ENCODE measurements around the gene COG6.
A peak's percentile ranks its signal among the peaks of the same experiment; 100 is the strongest.

Gene COG6
- 15.5 to 25.0 (median 21.1) reads per million in 4 donors for total RNA-seq

- peak; percentile 84 to 92 (median 89) for DNase-seq
Measured at GRCh38 chr13:39655569-39656324, at the start of gene COG6. TSS of gene COG6 (plus strand) at chr13:39655662. CDS start at chr13:39655727, 65 bp downstream.

DNA sequence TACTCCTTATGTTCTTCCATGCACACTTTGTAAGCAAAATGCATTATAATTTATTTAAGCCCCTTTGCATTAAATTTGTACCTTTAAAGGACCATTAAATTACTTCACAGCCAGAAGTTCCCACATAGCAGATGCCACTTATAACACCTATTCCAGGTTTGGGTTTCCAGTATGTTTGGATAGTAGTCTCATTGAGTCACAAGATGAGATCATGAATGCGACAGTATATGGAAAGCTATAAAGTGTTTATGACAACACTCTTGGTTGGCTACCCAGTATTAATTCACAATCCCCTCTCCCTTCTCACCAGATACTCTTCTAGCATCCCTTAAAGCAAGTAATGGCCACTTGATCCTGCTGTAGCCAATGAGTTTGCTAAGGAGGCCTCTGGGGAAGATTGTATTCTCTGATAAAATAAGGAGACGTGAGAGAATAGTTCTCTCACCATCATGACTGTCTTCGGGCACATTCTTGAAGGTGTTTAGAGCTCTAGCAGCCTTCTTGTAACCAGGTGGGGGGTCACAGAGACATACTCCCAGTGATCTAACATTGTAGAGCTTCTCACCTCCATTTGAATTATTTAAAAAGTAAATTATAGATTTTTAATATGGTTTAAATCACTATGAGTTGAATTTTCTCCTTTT lies 49.7 kb upstream of the COG6 start:
- no peak for DNase-seq

GRCh38 chr13:39607876-39608275 lies 47.6 kb upstream of the COG6 start:
- no peak for DNase-seq

DNA sequence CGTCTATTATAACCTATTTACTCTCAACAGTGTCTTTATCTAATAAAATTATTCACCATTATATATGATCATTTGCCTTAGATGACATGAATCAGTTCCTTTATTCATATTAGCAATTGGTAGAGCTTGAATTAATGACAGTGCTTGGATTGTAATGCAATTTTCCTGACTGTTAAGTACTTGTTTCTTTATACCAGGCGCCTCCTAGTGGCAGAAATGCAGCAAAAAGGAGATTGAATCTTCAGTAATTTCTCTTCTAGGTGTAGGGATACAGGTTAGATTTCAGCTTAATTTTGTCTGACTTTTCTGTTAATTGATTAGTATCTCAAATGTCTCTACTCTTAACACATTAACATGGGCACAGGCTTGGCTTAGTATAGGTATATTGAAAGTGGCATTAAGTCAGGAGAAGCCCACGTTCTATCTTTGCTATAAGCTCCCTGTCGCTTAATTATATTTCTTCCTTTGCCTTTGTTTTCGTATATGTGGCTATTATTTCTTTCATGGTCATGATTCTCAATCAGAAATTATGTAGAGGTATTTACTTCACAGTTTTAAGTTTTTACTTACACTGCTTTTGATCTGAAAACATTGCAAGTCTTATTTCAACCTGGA lies 43.3 kb upstream of the COG6 start:
- peak; percentile 16 to 57 (median 41) for DNase-seq

GRCh38 chr13:39616087-39616694 lies 39.3 kb upstream of the COG6 start:
- DNase-seq: peak in 2 of 5 donors; percentile 22 to 47

DNA sequence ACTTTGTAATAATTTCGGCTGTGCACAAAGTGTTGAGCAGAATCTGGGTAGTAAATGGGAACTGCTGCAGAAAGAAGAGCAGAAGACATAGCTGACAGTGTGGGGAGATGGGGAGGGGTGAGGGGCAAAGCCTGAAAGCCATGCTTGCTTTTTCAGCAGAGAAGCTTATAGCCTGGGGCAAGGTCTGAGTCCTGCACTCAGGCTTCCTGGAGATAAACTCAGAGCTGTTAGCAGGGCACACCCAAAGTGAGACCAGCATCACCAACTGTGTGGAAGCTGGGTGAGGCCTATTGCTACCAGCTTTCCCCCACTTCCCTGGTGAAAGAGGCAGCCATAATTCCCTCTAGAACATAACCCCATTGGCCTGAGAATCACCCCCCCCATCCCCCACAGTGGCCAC lies 36.9 kb upstream of the COG6 start:
- DNase-seq: no peak

- no peak for DNase-seq
Measured at GRCh38 chr13:39623466-39623865, 32.0 kb upstream of the COG6 start.

GRCh38 chr13:39631307-39631706 lies 24.2 kb upstream of the COG6 start:
- DNase-seq: no peak

- no peak for DNase-seq
Measured at GRCh38 chr13:39632994-39633393, 22.5 kb upstream of the COG6 start.

- no peak for DNase-seq
Measured at GRCh38 chr13:39635564-39635963, 19.9 kb upstream of the COG6 start.

DNA sequence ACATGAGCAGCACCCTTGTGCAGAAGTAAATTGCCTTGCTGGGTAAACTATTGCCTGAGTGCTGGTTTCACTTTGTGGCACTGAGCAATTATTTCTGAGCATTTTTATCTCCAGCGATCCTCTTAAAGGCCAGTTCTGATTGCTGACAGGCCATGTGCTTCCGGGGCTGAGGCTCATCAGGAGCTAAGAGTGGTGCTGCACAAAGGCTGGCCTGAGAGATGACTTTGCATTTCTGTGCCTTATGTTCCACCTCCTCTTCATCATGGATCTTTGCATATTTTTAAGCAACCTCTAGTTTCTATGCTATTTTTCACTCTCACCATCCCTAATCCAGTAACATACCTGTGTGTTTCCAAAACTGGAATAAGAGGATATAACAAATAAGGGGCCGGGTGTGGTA lies 17.6 kb upstream of the COG6 start:
- DNase-seq: no peak

GRCh38 chr13:39641645-39642044 lies 13.8 kb upstream of the COG6 start:
- DNase-seq: no peak

DNA sequence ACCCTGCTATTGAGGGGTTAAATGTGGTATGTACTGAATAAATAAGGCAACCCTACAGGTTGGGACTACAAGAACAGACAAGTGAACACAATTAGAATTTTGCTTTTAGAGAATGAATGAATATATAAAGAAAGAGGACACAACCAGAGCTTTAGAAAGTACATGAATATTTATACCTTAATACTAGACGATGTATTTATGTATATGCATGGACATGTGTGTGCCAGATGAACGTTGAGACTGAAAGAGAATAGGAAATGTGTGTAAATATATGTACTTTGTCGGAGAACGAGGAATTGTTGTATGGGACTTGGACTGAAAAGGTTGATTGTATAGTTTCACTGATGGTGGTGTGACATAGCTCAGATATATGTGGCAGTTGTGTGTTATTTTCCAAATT lies 9.3 kb upstream of the COG6 start:
- DNase-seq: no peak

GRCh38 chr13:39655041-39655568 lies 357 bp upstream of the COG6 start:
- DNase-seq: no peak

GRCh38 chr13:39656325-39656677 lies 839 bp downstream of the COG6 start:
- no peak for DNase-seq

GRCh38 chr13:39663508-39663907 lies 8.0 kb downstream of the COG6 start:
- no peak for DNase-seq

DNA sequence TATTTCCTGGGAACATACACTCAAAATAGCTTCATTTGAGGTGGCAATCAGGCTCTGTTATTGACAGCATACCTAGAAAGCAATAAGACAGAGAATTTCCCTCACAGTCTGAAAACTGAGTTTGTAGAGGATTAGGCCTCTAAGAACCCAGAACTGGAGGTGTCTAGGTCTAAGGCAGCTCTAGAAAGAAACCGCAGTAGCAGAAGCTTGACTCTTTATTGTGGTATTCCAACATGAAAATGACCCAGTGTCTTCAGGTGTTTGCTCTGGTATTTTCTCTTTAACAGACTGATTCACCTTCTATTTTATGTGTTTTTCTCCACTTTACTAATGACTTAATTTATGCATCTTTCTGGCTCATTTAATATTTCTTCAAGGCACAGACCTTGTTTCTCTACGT lies 8.5 kb downstream of the COG6 start:
- DNase-seq: no peak

- no peak for DNase-seq
Measured at GRCh38 chr13:39665763-39666162, 10.3 kb downstream of the COG6 start.

DNA sequence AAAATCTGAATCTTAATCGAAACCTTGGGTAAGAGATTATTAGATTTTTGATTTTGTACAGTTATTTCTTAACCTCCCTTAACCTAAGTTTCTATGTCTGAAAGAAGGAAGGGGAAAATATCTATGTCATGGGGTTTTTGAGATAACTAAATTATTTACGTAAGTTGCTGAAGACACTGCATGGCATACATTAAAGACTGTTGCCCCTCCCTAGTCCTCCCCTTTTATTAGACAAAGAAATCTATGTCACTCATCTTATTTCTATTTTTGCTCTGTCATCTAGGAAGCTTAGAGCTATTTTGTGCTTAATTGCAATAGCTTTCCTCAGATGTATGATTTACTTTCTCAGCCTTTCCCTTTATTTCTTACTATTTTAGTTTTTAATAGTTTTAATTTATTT lies 15.0 kb downstream of the COG6 start:
- no peak for DNase-seq

DNA sequence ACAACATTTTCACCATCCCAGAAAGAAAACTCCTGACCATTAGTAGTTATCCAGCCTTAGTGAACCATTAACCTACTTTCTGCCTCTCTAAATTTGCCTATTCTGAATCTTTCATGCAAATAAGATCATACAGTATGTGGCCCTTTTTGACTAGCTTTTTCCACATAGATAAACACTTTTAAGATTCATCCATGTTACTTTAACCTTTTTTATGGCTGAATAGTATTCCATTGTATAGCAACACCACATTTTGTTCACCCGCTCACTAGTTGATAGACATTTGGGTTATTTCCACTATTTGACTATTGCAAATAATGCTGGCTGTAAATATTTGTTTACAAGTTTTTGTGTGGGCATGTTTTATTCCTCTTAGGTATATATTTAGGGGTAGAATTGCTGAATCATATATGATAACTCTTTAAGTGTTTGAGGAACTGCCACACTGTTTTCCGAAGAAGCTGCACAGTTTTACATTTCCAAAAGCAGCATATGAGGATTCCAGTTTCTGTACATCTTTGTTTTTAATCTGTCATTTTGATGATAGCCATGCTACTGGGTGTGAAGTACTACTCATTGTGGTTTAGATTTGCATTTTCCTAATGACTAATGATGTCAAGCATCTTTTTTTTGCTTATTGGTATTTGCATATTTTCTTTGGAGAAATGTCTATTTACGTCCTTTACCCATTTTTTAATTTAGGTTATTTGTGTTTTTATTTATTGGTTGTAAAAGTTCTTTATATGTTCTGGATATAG lies 17.1 kb downstream of the COG6 start:
- no peak for DNase-seq

DNA sequence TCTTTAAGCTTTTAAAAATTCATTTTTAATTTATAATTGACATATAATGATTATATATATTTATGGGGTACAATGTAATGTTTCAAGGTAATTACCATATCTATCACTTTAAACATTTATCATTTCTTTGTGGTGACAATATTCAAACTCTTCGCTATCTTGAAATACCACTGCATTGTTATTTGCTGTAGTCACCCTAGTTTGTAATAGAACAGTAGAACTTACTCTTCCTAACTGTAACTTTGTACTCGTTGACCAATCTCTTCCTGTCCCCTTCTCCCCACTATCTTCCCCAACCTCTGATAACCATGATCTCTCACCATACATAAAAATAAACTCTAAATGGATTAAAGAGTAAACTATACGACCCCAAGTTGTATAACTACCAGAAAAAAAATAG lies 20.4 kb downstream of the COG6 start:
- DNase-seq: no peak

- DNase-seq: peak in 2 of 5 donors; percentile 28 to 31
Measured at GRCh38 chr13:39676315-39676876, 20.9 kb downstream of the COG6 start.
